Measurements from ENCODE around the gene MDH1. TPM values are rescaled to one million over a fixed set of nuclear protein-coding genes. Genes with fewer than 3 reads are reported as not detected.
A peak's percentile ranks its signal among the peaks of the same experiment; 100 is the strongest.
"Not testable (repeated sequence)": the region's sequence is repeated elsewhere in the genome, so short reads cannot be mapped to it uniquely, and the experiment has no call there.

Gene MDH1
- total RNA-seq, 1 experiment from 2014 or later: 387 TPM

DNA sequence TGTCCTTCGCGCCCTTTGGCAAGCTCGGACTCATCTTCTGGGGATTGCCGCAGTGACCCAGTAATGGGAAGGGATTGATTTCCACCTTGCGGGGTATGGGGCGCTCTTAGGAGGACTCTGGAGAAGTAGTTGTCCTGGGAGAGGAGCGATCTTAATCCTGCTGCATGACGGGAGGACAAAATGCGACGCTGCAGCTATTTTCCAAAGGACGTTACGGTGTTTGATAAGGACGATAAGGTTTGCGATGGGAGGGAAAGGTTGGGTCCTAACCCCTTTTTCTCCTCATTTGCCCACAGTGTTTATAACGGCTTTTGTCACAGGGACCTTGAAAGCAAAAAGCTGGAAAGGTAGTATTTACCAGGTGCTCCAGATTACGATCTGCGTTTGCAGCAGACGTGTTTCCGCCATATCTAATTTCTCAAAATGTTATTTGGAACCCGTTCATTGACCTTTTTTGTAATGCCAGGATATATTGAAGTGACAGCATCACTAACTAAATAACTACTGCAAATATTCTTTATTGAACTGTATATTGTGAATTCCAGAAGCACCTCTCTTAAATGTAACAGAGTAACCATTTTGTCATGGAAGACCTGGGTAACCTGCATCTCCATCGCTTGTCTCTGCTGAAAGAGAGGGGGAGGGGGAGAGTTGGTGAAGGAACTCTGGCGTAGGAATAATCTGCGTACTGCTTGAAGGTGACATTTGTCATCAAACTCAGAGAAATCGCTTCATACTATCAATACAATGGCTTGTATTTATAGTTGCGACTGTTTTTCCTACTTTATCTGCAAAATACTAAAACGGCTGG is 590 bp downstream of the MDH1 start:
- DNase-seq (ENCODE audit: low read depth): peak; percentile 9

DNA sequence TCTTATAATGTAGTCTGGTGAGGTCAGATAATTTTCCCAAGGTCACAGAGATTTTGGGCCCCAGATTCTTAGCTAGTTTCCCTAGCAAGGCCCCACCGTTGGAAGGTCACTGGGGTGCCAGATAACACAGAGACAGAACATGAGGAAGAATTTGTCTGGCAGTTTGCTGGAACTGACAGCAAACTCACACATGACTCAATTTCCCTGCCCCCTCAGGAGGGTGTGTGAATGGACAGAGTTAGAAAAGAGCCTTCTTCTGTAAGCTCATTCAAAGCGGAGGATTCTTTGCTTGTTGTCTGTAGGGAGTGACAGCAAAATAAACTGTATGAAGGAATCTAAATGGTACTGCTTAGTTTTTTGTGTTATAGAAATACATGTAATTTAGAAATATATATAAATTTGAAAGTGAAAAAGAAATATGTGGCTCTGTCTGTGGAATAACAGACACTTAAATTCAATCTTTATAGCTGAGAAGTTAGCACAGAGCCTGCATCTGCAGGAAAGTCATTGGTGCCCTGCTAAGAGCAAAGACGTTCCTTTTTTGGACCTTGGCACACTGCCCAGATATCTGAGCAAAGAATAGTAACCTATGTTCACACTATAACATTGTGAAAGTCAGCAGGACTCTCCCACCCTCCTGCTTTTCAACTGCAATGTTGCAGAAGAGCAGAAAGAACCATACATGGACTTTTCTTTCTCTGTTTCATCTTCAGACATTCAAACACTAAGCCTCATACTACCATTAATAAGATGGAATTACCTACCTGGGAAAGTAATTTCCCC is 2.1 kb downstream of the MDH1 start:
- no peak for DNase-seq (ENCODE audit: low read depth)

DNA sequence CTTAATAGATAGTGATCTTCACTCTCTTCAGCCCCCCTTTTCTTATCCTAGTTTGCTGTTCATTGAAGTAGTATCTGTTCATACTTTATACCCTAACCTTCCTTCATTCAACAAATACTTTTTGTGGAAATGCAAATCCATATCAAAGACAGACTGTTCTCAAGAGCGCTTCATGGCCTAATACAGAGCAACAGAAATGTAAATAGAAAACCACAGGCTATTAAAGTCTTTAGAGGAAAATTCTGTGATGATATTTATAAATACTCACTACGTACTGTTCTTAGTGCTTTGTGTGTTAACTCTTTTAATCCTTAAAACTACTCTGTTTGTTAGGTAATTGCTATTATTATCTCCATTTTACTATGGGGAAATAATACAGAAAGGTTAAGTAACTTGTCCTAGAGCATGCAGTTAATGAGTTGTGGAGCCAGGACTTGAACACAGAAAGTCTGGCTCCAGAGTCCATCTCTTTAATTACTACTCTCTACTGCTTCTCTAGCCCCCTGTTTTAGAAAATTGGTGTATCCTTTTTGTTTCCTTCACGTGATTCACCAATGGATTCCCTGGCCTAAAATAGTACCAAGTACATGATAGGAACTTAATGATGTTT is 2.9 kb downstream of the MDH1 start:
- DNase-seq (ENCODE audit: low read depth): no peak

DNA sequence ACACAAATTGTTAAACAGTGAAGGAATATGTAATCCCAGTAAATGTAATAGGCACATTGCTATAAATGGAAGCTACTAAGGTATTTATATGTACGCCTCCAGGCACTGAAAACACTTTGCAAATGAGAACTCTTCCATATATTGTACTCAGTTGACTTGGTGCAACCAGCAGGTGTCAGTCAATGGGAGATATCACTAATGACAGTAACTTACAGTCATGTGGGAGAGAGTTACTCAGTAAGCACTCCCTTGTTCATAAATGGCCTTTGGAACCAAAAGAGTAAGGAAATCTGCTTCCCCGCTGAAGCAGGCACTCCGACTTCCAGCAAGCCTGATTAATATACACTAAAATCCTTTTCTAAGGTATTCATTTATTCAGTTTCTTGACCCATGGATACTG is 5.9 kb downstream of the MDH1 start:
- DNase-seq (ENCODE audit: low read depth): no peak

DNA sequence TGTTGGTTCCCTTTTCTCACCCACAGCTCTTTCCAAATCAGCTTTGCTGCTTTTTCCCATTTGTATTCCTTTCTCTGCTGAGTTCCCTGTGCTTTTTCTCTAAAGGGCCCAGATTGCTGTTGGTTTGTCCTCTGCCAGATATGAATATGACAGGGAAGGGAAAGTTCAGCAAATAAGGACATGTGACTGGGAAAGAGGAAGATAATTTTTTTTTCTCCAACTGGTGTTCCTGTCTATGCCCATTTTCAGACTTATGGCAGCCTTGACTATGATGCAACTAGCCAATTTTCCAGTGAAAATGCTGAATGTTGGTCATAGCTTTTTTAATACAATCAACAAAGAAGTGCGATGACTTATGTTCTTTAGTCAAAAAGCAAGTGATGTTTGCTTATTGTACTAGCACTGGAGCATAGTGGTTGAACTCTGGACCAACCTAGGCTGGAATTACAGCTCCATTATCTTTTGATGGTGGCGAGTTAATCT is 7.7 kb downstream of the MDH1 start:
- DNase-seq (ENCODE audit: low read depth): no peak

DNA sequence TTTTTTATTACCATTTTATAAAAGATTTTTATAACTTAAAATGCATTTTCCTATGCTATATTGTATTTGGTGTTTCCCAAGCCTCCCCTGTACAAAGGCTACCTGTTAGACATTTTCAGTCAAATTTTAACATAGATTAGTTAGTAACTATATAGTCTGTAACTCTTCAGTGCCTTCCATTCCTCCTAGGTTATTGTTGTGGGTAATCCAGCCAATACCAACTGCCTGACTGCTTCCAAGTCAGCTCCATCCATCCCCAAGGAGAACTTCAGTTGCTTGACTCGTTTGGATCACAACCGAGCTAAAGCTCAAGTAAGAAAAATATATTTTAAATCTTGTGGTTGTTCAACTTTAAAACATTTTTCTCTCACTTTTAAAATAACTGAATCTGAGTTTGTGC is 10.2 kb downstream of the MDH1 start:
- no peak for DNase-seq (ENCODE audit: low read depth)

DNA sequence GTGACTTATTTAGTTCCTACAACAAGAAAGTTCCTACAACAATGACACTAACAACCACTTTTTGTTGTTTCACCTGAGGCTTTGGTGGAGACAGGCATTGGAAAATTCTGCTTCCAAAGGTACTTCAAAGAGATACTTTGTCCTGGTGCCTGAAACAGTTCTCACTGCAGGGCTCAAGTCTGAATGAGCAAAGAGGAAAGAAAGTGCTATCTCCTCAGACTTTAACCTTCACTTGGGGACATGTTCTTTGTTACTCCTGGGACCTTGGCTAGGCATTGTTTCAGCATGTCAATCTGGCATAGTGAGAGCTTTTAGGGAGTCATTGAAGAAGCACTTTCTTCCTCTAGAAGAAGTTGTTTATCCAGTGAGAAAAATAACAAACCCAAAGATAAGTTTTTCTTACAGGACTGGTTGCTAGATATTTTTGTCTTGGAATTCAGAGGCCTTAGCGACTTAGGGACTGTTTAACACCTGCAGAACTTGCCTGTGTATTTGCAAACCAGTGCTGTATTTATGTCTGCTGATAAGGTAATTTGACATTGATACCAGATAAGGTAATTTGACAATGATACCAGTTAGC is 12.2 kb downstream of the MDH1 start:
- DNase-seq (ENCODE audit: low read depth): no peak

DNA sequence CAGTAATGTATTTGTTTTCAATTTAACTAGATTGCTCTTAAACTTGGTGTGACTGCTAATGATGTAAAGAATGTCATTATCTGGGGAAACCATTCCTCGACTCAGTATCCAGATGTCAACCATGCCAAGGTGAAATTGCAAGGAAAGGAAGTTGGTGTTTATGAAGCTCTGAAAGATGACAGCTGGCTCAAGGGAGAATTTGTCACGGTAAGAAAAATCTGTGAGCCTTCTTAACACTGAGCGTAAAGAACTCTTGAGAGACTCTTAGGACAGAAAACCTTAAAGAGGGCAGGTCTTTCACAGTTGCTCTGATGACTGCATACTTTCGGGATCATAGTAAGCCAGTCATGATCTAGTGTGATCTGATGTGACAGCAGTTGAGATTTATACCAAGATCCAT is 15.9 kb downstream of the MDH1 start:
- DNase-seq (ENCODE audit: low read depth): no peak

DNA sequence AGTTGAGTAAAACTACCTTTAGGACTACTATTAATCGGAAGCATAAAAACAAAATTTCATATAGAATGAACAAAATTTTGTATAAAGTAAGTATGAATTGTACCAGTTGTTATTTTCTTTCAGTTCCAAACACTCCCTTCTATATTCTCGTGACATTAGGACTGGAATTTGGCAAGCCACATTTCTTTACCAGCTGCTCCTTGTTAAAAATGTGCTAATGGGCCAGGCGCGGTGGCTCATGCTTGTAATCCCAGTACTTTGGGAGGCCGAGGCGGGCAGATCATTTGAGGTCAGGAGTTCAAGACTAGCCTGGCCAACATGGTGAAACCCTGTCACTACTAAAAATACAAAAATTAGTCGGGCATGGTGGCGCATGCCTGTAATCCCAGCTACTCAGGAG is 20.1 kb downstream of the MDH1 start:
- DNase-seq (ENCODE audit: low read depth): not testable (repeated sequence)

DNA sequence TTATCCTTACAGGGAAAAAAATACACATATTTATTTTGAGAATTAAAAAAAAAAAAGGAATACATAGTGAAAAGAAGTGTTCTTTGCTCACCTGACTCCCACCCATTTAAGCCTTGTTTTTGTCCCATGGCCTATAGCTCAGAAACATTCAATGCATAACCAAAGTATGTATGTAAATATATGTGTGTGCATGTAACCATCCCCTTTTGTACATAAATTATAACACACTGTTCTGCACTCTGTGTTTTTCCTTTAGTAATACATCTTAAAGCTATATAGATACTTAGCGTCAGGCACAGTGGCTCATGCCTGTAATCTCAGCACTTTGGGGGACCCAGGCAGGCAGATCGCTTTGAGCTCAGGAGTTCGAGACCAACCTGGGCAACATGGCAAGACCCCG is 21.8 kb downstream of the MDH1 start:
- DNase-seq (ENCODE audit: low read depth): no peak

DNA sequence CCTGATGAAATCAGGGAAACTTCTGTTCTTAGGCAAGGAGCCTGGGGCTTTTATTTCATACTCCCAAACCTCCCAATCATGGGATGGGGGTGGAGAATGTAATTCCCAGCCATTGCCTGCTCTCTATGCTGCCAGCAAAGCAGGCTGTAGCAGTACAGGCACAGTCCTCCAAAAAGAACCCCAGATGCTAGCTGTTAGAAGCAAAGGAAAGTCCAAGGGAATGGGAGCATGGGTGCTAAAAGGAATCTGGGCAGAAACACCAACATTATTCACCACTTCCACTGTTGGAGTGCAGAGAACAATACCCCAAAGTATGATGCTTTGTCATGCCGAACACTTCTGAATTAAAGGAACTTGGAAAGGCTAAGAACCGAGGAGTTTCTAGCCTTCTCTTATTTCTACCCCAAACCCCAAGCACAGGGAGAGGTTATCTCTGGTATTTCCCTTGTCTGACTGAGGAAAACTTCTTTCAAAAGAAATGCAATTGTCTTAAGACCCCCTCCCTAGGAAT is 24.7 kb downstream of the MDH1 start:
- DNase-seq (ENCODE audit: low read depth): no peak

DNA sequence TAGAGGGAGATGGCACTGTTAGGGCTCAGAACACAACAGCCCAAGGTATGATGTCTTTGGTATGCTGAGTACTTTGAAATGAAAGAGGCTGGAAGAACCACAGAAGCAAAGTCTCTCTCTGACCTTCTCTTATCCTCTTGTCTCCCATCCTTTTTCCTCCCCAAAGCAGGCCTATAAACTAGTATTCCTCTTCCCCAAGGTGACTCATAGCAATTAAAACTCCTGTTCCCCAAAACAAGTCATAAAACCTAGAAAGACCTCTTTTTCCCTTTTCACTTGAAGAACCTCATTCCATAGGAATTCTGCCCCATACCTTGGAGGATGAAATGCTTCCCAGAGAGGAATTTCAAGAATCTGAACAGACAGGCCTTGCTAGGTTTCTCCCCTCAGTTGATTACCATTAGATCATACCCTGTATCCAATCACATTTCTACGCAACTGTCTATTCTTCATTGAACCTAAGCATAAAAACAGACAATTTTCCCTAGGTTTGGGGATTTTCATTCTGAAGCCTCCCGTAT is 25.7 kb downstream of the MDH1 start:
- DNase-seq (ENCODE audit: low read depth): peak; percentile 29

DNA sequence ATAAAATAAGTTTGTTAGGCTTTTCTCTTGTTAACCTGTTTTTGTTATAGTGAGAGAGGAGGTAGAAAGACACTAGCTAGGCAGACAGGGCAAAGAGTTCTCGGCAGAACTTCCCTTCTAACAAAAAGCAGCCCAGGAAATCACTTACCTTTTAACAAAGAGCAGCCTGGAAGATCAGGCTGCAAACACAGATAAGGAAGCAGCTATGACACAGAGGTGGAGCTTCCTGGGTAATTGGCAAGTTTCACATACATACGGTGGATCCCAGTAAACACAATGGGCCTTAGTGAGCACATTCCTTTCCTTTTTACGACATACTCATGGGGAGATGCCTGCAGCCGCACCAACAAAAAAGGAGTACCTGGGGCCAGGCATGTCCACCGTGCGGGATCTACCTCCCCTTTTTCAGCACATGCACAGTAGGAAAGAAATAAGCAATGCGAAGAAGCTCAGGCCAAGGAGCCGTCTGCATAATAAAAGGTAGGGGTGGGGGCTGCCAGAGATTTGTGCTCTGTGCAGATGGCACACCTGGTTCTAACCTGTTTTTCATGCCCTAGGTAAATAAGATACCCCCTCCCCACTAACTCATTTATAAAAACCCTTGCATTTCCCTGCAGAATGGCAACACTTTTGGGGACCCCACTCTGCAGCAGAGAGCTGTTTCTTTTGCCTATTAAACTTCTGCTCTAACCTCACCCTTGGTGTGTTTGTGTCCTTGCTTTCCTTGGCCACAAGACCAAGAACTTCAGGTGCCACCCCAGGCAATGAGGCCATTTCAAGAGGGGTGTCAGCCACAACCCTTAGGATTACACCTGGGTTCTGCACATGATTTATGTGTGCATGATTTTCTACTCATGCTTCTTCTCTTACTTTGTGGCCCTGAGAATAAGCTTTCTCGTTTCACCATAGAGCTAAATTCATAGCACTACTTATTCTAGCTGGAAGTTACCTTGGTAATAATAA is 26.5 kb downstream of the MDH1 start:
- peak; percentile 7 for DNase-seq (ENCODE audit: low read depth)

DNA sequence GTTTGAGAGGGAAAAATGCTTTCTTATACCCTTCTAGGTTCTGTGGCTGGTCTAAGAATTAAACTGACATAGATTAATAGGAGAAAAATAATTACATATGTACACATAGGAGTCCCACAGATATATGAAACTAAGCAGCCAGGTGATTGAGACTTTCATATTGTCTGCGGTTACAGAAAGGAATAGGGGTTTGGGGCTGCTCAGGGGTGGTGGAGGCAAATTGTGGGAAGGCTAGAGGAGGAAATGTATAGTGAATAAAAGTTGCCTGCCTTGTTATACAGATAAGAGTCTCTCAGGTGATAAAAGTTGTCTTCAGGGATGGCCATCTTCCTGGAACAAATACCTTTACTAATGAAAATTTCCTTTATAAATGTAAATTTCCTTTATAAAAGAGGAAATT is 28.6 kb downstream of the MDH1 start:
- DNase-seq (ENCODE audit: low read depth): no peak

DNA sequence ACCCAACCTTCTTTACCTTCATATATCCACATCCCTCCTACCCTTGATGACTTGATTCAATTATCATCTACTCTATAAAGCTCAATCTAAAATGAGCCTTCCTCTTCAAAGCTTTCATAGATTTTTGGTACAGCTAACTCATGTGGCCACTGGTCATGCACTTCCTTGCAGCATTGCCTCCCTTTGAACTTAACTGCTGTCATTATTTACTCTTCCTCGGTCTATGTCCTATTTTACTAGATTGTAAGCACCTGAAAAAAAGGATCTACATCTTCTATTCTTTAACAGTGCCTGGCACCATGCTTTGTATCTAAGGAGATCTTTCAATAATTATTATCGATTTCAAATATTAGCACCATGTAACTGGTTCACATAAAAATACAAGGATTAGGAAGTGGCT is 30.6 kb downstream of the MDH1 start:
- no peak for DNase-seq (ENCODE audit: low read depth)

DNA sequence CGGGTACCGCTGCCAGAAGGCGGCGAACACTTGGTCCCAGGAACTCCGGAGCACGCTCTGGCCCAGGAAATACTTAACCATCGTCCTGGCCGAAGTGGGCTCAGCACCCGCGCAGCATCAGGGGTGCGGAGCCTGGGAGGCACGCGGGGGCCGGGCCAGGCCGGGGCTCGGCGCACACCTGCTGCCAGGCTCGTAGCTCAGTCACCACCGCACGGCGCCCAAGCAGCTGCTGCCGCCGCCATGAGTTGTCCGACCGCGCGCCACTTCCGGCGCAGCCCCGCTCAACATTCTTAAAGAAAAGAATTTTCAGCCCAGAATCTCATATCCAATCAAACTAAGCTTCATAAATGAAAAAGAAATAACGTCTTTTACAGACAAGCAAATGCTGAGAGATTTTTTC is 34.0 kb downstream of the MDH1 start:
- DNase-seq (ENCODE audit: low read depth): no peak

DNA sequence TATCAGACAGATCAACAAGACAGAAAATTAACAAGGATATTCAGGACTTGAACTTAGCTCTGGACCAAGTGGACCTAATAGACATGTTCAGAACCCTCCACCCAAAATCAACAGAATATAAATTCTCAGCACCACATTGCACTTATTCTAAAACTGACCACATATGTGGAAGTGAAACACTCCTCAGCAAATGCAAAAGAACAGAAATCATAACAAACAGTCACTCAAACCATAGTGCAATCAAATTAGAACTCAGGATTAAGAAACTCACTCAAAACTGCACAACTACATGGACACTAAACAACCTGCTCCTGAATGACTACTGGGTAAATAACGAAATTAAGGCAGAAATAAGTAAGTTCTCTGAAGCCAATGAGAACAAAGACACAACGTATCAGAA is 35.0 kb downstream of the MDH1 start:
- not testable (repeated sequence) for DNase-seq (ENCODE audit: low read depth)

DNA sequence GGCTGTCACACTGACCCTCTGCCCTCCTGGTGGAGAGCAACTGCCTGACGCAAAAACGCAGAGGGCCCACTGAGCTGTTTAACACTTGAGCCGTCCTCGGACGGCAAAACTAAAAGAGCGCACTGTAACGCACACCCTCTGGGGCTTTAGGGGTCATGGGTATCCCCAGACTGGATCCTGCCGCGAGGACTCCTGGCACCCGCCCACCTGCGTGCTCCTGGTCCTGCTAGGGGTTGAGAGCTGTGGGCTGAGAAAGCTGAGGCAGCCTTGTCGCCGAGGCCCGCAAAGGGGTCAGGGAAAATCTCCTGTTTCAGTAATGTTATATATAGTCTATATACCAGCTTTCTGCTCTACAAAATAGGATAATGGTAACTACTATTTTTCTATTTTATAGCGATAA is 39.1 kb downstream of the MDH1 start:
- DNase-seq (ENCODE audit: low read depth): no peak

DNA sequence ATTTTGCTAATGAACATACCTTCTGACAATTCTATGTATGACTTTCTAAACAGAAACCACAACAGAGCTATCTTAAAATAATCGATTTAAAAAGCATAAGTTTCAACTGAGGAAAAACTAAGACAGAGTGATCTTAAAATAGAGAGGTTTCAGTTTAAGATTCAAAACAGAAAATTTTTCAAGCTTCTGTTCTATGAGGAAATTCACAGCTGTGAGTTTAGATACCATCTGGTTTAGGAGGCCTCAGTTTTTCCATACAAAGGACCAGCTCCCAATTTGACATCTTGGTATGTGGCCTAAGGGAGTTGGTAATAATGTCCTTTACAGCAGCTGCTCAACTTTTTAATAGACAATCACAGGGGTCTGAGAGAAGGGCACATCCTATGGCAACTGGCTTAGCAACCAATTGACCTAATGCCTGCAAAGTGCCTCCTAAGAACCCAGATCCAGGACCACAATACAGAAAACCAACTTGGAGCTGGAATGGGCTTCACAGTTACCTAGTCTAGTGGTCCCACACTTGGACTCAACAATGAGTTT is 39.7 kb downstream of the MDH1 start:
- DNase-seq (ENCODE audit: low read depth): no peak

DNA sequence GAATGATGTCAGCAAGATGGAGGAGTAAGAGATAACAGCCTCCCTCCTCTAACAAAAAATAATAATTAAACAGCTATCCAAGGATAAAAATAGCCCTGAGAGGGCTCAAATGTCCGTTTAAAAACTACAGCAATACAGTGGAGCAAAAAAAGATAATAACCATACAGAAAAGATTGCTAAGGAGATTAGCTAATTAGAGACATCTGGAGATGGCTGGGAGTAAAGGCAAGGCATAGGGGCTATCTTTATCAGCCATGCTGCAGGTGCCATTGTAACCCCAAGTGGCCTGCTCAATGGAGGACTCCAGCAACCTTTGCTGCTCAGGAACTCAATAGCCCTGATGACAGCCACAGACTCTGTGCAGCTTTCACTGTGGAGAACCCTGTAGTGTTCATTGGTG is 42.7 kb downstream of the MDH1 start:
- peak; percentile 14 for DNase-seq (ENCODE audit: low read depth)

Data from RPMI7951 (cell line).